SU-DHL-6 (cell line): ENCODE measurements around the gene A1CF.

Experiments
- H2AFZ ChIP-seq: fragments of 200-600 bp; sonication (generic); 2 replicates; pipeline ENCODE4 v1.6.1; 2014; ENCODE audit warnings: low read depth, mild to moderate bottlenecking, moderate library complexity, mixed read lengths, antibody characterized with exemption, low read length; ENCODE audit not compliant: severe bottlenecking
- H3F3A ChIP-seq: fragments of 200-600 bp; shearing (Covaris generic); 2 replicates; pipeline ENCODE4 v1.6.0; 2016; ENCODE audit warnings: antibody characterized with exemption, mild to moderate bottlenecking; ENCODE audit not compliant: insufficient read depth
- H3K27ac ChIP-seq: fragments of 200-600 bp; sonication (generic); 2 replicates; pipeline ENCODE4 v1.5.1; 2016; ENCODE audit warnings: low read depth, mild to moderate bottlenecking, low read length, moderate library complexity, mixed read lengths
- H3K27me3 ChIP-seq: fragments of 200-600 bp; sonication (generic), shearing (Covaris generic); 2 replicates; pipeline ENCODE4 v1.6.0; 2014; ENCODE audit warnings: mild to moderate bottlenecking, low read length
- H3K36me3 ChIP-seq: fragments of 200-600 bp; sonication (generic); 2 replicates; pipeline ENCODE4 v1.6.1; 2014; ENCODE audit warnings: mild to moderate bottlenecking, low read length, mixed read lengths
- H3K4me2 ChIP-seq: fragments of 300-600, 200-600 bp; shearing (Covaris generic), sonication (generic); 2 replicates; pipeline ENCODE4 v1.6.0; 2014; ENCODE audit warnings: low read length, low read depth, mild to moderate bottlenecking; ENCODE audit not compliant: poor library complexity, severe bottlenecking
- H3K4me3 ChIP-seq: fragments of 200-600 bp; sonication (generic); 2 replicates; pipeline ENCODE4 v1.5.1; 2014; ENCODE audit warnings: antibody characterized with exemption, low read length, mild to moderate bottlenecking, mixed read lengths; ENCODE audit not compliant: insufficient read depth, poor library complexity, severe bottlenecking
- H3K79me2 ChIP-seq: fragments of 200-600 bp; sonication (generic); 2 replicates; pipeline ENCODE4 v1.6.1; 2014; ENCODE audit warnings: mild to moderate bottlenecking, low read length, moderate library complexity; ENCODE audit not compliant: insufficient read depth
- H3K9ac ChIP-seq: fragments of 200-600 bp; sonication (generic); 2 replicates; pipeline ENCODE4 v1.7.0; 2014; ENCODE audit warnings: mild to moderate bottlenecking, low read length
- H3K9me2 ChIP-seq: fragments of 200-600 bp; sonication (generic); replicated peaks from 2 replicates; pipeline ENCODE4 v1.6.1; 2014; ENCODE audit warnings: low read length; ENCODE audit not compliant: insufficient read depth
- H3K9me3 ChIP-seq: fragments of 200-600 bp; sonication (generic); 2 replicates; pipeline ENCODE4 v1.6.1; 2014; ENCODE audit warnings: low read length, mixed read lengths; ENCODE audit not compliant: insufficient read depth
- H4K20me1 ChIP-seq: fragments of 200-600 bp; sonication (generic); 2 replicates; pipeline ENCODE4 v1.6.1; 2014; ENCODE audit warnings: low read depth, mild to moderate bottlenecking, antibody characterized with exemption, low read length, moderate library complexity, mixed read lengths
- EZH2phosphoT487 ChIP-seq: fragments of 200-600 bp; sonication (generic), shearing (Covaris generic); conservative IDR thresholded peaks from 2 replicates; pipeline ENCODE4 v1.6.1; 2018; ENCODE audit warnings: mild to moderate bottlenecking, antibody characterized with exemption, low read length, moderate library complexity, mixed read lengths
- TF ChIP-seq, protein P1 (sequence below): fragments of 200-600 bp; sonication (generic); IDR thresholded peaks from one replicate; pipeline ENCODE4 v1.5.1; 2017; ENCODE audit warnings: antibody characterized with exemption, mild to moderate bottlenecking, low read length, moderate library complexity; ENCODE audit not compliant: insufficient read depth, poor library complexity, severe bottlenecking

The A1CF gene

DNA sequence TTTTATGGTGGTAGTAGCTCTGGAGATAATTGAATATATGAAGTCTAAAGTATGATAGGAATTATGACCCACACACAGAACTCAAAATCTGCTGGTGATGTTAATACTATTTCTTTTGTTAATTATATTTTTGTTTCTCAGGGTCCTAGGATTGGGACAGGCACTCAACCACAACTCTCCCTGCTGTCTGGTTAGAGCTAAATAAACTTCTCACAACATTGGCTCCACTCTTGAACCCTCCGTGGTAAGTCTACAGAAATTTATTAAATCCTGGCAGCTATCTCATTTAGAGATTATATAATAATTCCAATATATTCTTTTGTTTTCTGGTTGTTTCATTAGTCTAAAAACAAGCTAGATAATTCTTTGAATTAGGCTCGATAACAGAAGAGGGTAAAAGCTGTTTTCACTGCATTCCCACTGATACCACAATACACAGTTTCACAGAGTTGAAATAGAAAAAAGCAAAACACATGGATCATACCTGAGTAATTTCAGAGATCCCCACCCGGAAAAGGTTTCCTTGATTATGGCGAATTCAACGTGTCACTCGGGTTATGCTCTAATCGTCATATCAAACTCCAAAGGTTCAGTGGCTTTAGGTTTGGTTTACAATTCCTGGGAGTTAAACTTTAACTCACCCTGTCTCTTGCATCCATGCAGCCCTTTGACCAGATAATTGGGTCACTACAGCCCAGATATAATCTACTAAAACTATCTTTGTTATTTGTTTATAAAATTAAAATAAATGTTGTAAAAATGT, at the start of gene A1CF:
A1CF (minus strand) TSS at position 531 of the 763 bp plus-strand sequence. CDS start 25,687 bp downstream, outside the sequence.
- H3K9ac ChIP-seq: no peak within 1 kb of the TSS
- H3K4me3 ChIP-seq: no peak within 1 kb of the TSS
- no peaks in the 10 kb centered on the region for H3K9me2 ChIP-seq
- no peaks in the 10 kb centered on the region for H3K36me3 ChIP-seq
- H2AFZ ChIP-seq: no peak within 1 kb of the TSS
- no peaks in the 10 kb centered on the region for H3K79me2 ChIP-seq
- H3K4me2 ChIP-seq: no peak within 1 kb of the TSS
- no peaks in the 10 kb centered on the region for H3F3A ChIP-seq
- H3K9me3 ChIP-seq: no peaks in the 10 kb centered on the region
- TF ChIP-seq, protein P1, sequence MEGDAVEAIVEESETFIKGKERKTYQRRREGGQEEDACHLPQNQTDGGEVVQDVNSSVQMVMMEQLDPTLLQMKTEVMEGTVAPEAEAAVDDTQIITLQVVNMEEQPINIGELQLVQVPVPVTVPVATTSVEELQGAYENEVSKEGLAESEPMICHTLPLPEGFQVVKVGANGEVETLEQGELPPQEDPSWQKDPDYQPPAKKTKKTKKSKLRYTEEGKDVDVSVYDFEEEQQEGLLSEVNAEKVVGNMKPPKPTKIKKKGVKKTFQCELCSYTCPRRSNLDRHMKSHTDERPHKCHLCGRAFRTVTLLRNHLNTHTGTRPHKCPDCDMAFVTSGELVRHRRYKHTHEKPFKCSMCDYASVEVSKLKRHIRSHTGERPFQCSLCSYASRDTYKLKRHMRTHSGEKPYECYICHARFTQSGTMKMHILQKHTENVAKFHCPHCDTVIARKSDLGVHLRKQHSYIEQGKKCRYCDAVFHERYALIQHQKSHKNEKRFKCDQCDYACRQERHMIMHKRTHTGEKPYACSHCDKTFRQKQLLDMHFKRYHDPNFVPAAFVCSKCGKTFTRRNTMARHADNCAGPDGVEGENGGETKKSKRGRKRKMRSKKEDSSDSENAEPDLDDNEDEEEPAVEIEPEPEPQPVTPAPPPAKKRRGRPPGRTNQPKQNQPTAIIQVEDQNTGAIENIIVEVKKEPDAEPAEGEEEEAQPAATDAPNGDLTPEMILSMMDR: no peak
- no peak for TF ChIP-seq EZH2phosphoT487
- H3K27ac ChIP-seq: no peak within 1 kb of the TSS
- no peaks in the 10 kb centered on the region for H4K20me1 ChIP-seq
- no peaks in the 10 kb centered on the region for H3K27me3 ChIP-seq

DNA sequence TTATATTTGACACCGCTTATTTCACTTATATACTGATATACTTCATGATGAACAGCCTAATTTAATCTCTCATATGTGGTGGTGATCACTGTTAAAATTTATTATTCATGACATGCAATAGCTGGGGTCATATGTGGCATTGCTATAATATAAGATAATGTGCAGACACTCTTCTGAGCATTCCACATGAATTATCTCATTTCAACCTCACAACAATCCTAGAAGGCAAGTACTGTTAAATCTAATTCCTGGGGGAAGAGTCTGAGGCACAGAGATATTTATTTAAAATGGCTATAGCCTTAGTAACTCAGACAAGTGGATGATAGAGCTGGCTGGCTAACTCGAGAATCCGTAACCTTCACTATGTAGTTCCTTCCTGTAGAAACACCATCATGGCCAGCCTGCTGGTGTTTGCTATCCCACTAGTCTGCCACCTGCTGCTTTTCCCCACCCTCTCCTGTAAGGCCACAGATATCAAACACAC, 46.6 kb upstream of the A1CF start:
- no peak overlapping the region for H2AFZ ChIP-seq
- no peak overlapping the region for H3K4me2 ChIP-seq
- no peak overlapping the region for H3K27ac ChIP-seq
- no peaks in the 10 kb centered on the region for H3K79me2 ChIP-seq
- H3K4me3 ChIP-seq: no peak overlapping the region
- H3K9me2 ChIP-seq: no peaks in the 10 kb centered on the region
- no peaks in the 10 kb centered on the region for H3F3A ChIP-seq
- H3K9ac ChIP-seq: no peak overlapping the region
- TF ChIP-seq, protein P1: no peak
- TF ChIP-seq EZH2phosphoT487: no peak
- H3K27me3 ChIP-seq: no peaks in the 10 kb centered on the region
- no peaks in the 10 kb centered on the region for H3K36me3 ChIP-seq
- no peaks in the 10 kb centered on the region for H4K20me1 ChIP-seq
- no peaks in the 10 kb centered on the region for H3K9me3 ChIP-seq

GRCh38 chr10:50929670-50930069, 44.2 kb upstream of the A1CF start:
- TF ChIP-seq EZH2phosphoT487: no peak
- TF ChIP-seq, protein P1: no peak
- no peaks in the 10 kb centered on the region for H4K20me1 ChIP-seq
- no peak overlapping the region for H3K4me2 ChIP-seq
- H2AFZ ChIP-seq: no peak overlapping the region
- H3K4me3 ChIP-seq: no peak overlapping the region
- no peak overlapping the region for H3K9ac ChIP-seq
- H3K9me2 ChIP-seq: no peaks in the 10 kb centered on the region
- no peaks in the 10 kb centered on the region for H3K79me2 ChIP-seq
- no peaks in the 10 kb centered on the region for H3K27me3 ChIP-seq
- no peaks in the 10 kb centered on the region for H3K36me3 ChIP-seq
- H3K9me3 ChIP-seq: no peaks in the 10 kb centered on the region
- no peak overlapping the region for H3K27ac ChIP-seq
- no peaks in the 10 kb centered on the region for H3F3A ChIP-seq
